GM23338 (cell line): ENCODE data around the gene PXK. TPM values are rescaled to one million over a fixed set of nuclear protein-coding genes. Genes with fewer than 3 reads are reported as not detected.

ENCODE experiments used
- ATAC-seq: fragments of 200-7000 bp; cut with Tn5 transposase; 3 replicates; pipeline ENCODE4 v1.9.1; 2020
- DNase-seq: peaks from one replicate; pipeline ENCODE4 v3.0.0-alpha.2; 2015; ENCODE audit warnings: low spot score
- H2AFZ ChIP-seq: fragments of 200-600 bp; sonication (generic); 2 replicates; pipeline ENCODE4 v1.8.0; 2016; ENCODE audit warnings: antibody characterized with exemption, mild to moderate bottlenecking, moderate library complexity
- H3F3A ChIP-seq: fragments of 200-600 bp; sonication (generic); replicated peaks from 2 replicates; pipeline ENCODE4 v1.8.0; 2017; ENCODE audit warnings: antibody characterized with exemption, mixed run types, low read depth
- H3K27ac ChIP-seq: fragments of 200-600 bp; sonication (generic); 2 replicates; pipeline ENCODE4 v1.6.1; 2016; ENCODE audit warnings: low read depth
- H3K27me3 ChIP-seq: fragments of 200-600 bp; sonication (generic); 2 replicates; pipeline ENCODE4 v1.8.0; 2016; ENCODE audit warnings: mild to moderate bottlenecking, mixed run types, moderate library complexity; ENCODE audit not compliant: insufficient read depth
- H3K36me3 ChIP-seq: fragments of 200-600 bp; sonication (generic); 2 replicates; pipeline ENCODE4 v1.8.0; 2016; ENCODE audit warnings: mild to moderate bottlenecking; ENCODE audit not compliant: insufficient read depth
- H3K4me1 ChIP-seq: fragments of 200-600 bp; sonication (generic); 2 replicates; pipeline ENCODE4 v1.8.0; 2016; ENCODE audit warnings: mild to moderate bottlenecking, moderate library complexity; ENCODE audit not compliant: insufficient read depth
- H3K4me2 ChIP-seq: fragments of 200-600 bp; sonication (generic); 2 replicates; pipeline ENCODE4 v1.7.1; 2017; ENCODE audit warnings: mixed run types
- H3K4me3 ChIP-seq: fragments of 200-600 bp; sonication (generic); 2 replicates; pipeline ENCODE4 v1.6.1; 2016; ENCODE audit warnings: mixed run types
- H3K79me2 ChIP-seq: fragments of 200-600 bp; sonication (generic); replicated peaks from 2 replicates; pipeline ENCODE4 v1.8.0; 2017; ENCODE audit warnings: mild to moderate bottlenecking; ENCODE audit not compliant: insufficient read depth
- H3K9me2 ChIP-seq: fragments of 200-600 bp; sonication (generic); 2 replicates; pipeline ENCODE4 v1.8.0; 2017; ENCODE audit not compliant: insufficient read depth
- H4K20me1 ChIP-seq: fragments of 200-600 bp; sonication (generic); replicated peaks from 2 replicates; pipeline ENCODE4 v1.8.0; 2017; ENCODE audit warnings: mild to moderate bottlenecking; ENCODE audit not compliant: insufficient read depth
- H3K27ac Mint-ChIP-seq: 2 replicates; pipeline ENCODE4 v1.8.0; 2020; ENCODE audit warnings: inconsistent platforms, mild to moderate bottlenecking, moderate library complexity, mixed read lengths
- H3K27me3 Mint-ChIP-seq: 3 replicates; pipeline ENCODE4 v1.8.0; 2022; ENCODE audit warnings: low read depth, mild to moderate bottlenecking, moderate library complexity, mixed read lengths, inconsistent platforms; ENCODE audit not compliant: insufficient read depth, poor library complexity
- H3K36me3 Mint-ChIP-seq: 3 replicates; pipeline ENCODE4 v1.8.0; 2021; ENCODE audit warnings: low read depth, mild to moderate bottlenecking, inconsistent platforms, moderate library complexity, mixed read lengths
- H3K4me1 Mint-ChIP-seq: 3 replicates; pipeline ENCODE4 v1.8.0; 2020; ENCODE audit warnings: mild to moderate bottlenecking, inconsistent platforms, mixed read lengths
- H3K4me3 Mint-ChIP-seq: 3 replicates; pipeline ENCODE4 v1.8.0; 2021; ENCODE audit warnings: moderate library complexity, mild to moderate bottlenecking, inconsistent platforms, mixed read lengths
- H3K9me3 Mint-ChIP-seq: 3 replicates; pipeline ENCODE4 v1.8.0; 2020; ENCODE audit warnings: moderate library complexity, mild to moderate bottlenecking, inconsistent platforms, mixed read lengths
- CREB1 ChIP-seq: fragments of 250-450 bp; sonication (Bioruptor Pico); IDR thresholded peaks from 2 replicates; pipeline ENCODE4 v1.5.0; 2020; ENCODE audit warnings: low read depth, mild to moderate bottlenecking, moderate library complexity
- ETS1 ChIP-seq: IDR thresholded peaks from 2 replicates; pipeline ENCODE4 v1.6.1; 2016; ENCODE audit warnings: antibody characterized with exemption
- EZH2 ChIP-seq: fragments of 200-600 bp; sonication (generic); IDR thresholded peaks from one replicate; pipeline ENCODE4 v1.8.0; 2017; ENCODE audit warnings: antibody characterized with exemption, mild to moderate bottlenecking, low read depth; ENCODE audit not compliant: unreplicated experiment
- EZH2phosphoT487 ChIP-seq: fragments of 200-600 bp; sonication (generic); IDR thresholded peaks from one replicate; pipeline ENCODE4 v1.8.1; 2018; ENCODE audit warnings: antibody characterized with exemption; ENCODE audit not compliant: unreplicated experiment
- JUNB ChIP-seq: IDR thresholded peaks from one replicate; pipeline ENCODE4 v1.6.1; 2016; ENCODE audit warnings: antibody characterized with exemption; ENCODE audit not compliant: unreplicated experiment
- NANOG ChIP-seq: IDR thresholded peaks from 2 replicates; pipeline ENCODE4 v1.6.1; 2016; ENCODE audit warnings: antibody characterized with exemption, borderline replicate concordance
- POLR2AphosphoS5 ChIP-seq: IDR thresholded peaks from 2 replicates; pipeline ENCODE4 v1.6.1; 2016; ENCODE audit warnings: antibody characterized with exemption, low read depth
- STAT1 ChIP-seq: IDR thresholded peaks from one replicate; pipeline ENCODE4 v1.6.1; 2016; ENCODE audit warnings: antibody characterized with exemption; ENCODE audit not compliant: unreplicated experiment
- ZNF114 ChIP-seq: fragments of 250-450 bp; sonication (Bioruptor Pico); IDR thresholded peaks from 2 replicates; pipeline ENCODE4 v1.5.0; 2020; ENCODE audit warnings: mild to moderate bottlenecking, moderate library complexity
- ZNF331 ChIP-seq: fragments of 250-450 bp; sonication (Bioruptor Pico); IDR thresholded peaks from 2 replicates; pipeline ENCODE4 v1.5.0; 2020; ENCODE audit warnings: low read depth, mild to moderate bottlenecking, moderate library complexity
- ZNF462 ChIP-seq: fragments of 250-450 bp; sonication (Bioruptor Pico); IDR thresholded peaks from 2 replicates; pipeline ENCODE4 v1.5.0; 2020; ENCODE audit warnings: mild to moderate bottlenecking, moderate library complexity
- polyA plus RNA-seq: library from polyadenylated mRNA; unstranded; fragments of >200 nt; fragmentation: Nextera tagmentation; extraction: Ambion mirVana; gene quantifications from 2 replicates; pipeline ENCODE4 v1.2.1, GENCODE V29; 2016
- total RNA-seq: library from RNA; depleted of rRNA; stranded (reverse); fragments of >200 nt; shearing (Covaris generic); gene quantifications from 2 replicates; pipeline ENCODE4 v1.2.3, GENCODE V29; 2014
- TF ChIP-seq, protein P1 (sequence below), 2 experiments: fragments of 200-600 bp in 1 of 2; sonication (generic) in 1 of 2; conservative IDR thresholded peaks; 2 replicates each; pipeline versions ENCODE4 v1.5.1 to v1.6.1; 2016 to 2017; ENCODE audit warnings: antibody characterized with exemption in 2 of 2, low read depth in 2 of 2, mild to moderate bottlenecking in 2 of 2, moderate library complexity in 1 of 2

The PXK gene
- total and polyA plus RNA-seq, 2 experiments from 2014 or later = 6.4 to 6.5 TPM

DNA sequence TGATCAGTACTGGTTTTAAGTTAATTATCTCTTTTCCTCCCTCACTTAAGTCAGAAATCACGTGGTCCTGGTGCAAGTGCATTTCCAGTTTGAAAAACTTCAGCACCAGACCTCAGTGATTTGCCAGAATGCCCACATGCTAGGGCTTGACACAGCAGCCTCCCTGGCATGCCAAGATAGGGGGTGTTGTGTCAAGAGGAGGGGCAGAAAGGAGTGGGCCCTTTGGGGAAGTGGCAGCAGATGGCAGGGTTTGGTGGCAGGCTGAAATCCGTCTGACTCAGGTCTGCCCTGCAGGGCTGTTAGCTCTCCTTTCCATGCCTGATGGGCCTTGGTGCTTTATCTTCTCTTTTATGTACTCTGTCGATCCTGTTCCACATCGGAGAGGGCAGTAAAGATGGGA lies 23.4 kb downstream of the PXK start:
- Histone ChIP-seq H3K4me2 (no peak overlapping the region), H4K20me1 (no peaks in the 10 kb centered on the region), H3F3A (no peaks in the 10 kb centered on the region), H3K79me2 (no peaks in the 10 kb centered on the region; the same call in 1 of the 2 replicates), H3K4me3 (no peak overlapping the region), H2AFZ (no peak overlapping the region), H3K36me3 (no peaks in the 10 kb centered on the region), H3K4me1 (peaks cover 10% of the 10 kb centered on the region; the same call in 1 of the 2 replicates), H3K9me2 (no peaks in the 10 kb centered on the region), H3K27ac (no peak overlapping the region), H3K27me3 (no peaks in the 10 kb centered on the region)
- peaks cover 13% of the 10 kb centered on the region for H3K4me1 Mint-ChIP-seq
- no peaks in the 10 kb centered on the region for H3K36me3 Mint-ChIP-seq
- peaks cover 3% of the 10 kb centered on the region for H3K27me3 Mint-ChIP-seq
- H3K4me3 Mint-ChIP-seq = no peak overlapping the region
- H3K27ac Mint-ChIP-seq = no peak overlapping the region
- TF ChIP-seq POLR2AphosphoS5 (no peak), NANOG (no peak), ETS1 (no peak), ZNF114 (CRISPR knock-in tag) (no peak), ZNF331 (no peak), EZH2 (no peak)
- TF ChIP-seq, protein P1, sequence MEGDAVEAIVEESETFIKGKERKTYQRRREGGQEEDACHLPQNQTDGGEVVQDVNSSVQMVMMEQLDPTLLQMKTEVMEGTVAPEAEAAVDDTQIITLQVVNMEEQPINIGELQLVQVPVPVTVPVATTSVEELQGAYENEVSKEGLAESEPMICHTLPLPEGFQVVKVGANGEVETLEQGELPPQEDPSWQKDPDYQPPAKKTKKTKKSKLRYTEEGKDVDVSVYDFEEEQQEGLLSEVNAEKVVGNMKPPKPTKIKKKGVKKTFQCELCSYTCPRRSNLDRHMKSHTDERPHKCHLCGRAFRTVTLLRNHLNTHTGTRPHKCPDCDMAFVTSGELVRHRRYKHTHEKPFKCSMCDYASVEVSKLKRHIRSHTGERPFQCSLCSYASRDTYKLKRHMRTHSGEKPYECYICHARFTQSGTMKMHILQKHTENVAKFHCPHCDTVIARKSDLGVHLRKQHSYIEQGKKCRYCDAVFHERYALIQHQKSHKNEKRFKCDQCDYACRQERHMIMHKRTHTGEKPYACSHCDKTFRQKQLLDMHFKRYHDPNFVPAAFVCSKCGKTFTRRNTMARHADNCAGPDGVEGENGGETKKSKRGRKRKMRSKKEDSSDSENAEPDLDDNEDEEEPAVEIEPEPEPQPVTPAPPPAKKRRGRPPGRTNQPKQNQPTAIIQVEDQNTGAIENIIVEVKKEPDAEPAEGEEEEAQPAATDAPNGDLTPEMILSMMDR (conservative IDR thresholded peaks at IDR 0.05; ENCODE audit: low read depth in 2 of 2) = no peak
- H3K9me3 Mint-ChIP-seq = no peaks in the 10 kb centered on the region
- ATAC-seq (no peak), DNase-seq (no peak)

DNA sequence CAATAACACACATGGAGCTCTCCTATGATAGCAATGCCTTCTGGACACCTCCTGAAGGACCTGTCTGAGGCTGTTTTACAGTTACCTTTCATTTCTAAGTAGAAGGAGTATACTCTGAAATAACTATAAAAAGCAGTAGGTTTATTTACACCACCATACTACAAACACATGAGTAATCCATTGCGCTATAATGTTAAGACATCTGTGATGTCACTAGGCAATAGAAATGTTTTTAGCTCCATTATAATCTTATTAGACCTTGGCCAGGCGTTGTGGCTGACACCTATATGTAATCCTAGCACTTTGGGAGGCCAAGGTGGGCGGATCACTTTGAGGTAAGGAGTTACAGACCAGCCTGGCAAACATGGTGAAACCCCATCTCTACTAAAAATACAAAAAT lies 24.7 kb downstream of the PXK start:
- no peak overlapping the region for H3K4me3 Mint-ChIP-seq
- no peak overlapping the region for H3K4me3 ChIP-seq
- H3K4me1 ChIP-seq = peaks cover 3% of the 10 kb centered on the region; the same call in 1 of the 2 replicates
- no peaks in the 10 kb centered on the region; the same call in 1 of the 2 replicates for H3K79me2 ChIP-seq
- no peaks in the 10 kb centered on the region for H3K9me3 Mint-ChIP-seq
- H3K27ac ChIP-seq = no peak overlapping the region
- ATAC-seq (no peak), DNase-seq (no peak)
- H3K4me2 ChIP-seq = no peak overlapping the region
- no peaks in the 10 kb centered on the region for H3F3A ChIP-seq
- no peaks in the 10 kb centered on the region for H3K27me3 ChIP-seq
- H3K36me3 Mint-ChIP-seq = no peaks in the 10 kb centered on the region
- no peaks in the 10 kb centered on the region for H3K36me3 ChIP-seq
- peaks cover 5% of the 10 kb centered on the region for H3K4me1 Mint-ChIP-seq
- H3K27me3 Mint-ChIP-seq = peaks cover 1% of the 10 kb centered on the region
- H3K27ac Mint-ChIP-seq = no peak overlapping the region
- H3K9me2 ChIP-seq = no peaks in the 10 kb centered on the region
- no peaks in the 10 kb centered on the region for H4K20me1 ChIP-seq
- H2AFZ ChIP-seq = no peak overlapping the region
- TF ChIP-seq ZNF114 (CRISPR knock-in tag) (no peak), CREB1 (CRISPR knock-in tag) (no peak), JUNB (no peak), NANOG (no peak), STAT1 (no peak), EZH2phosphoT487 (no peak), ZNF462 (CRISPR knock-in tag) (no peak), POLR2AphosphoS5 (no peak)
